ENCODE results near the gene ZNF597. TPM values are rescaled to one million over a fixed set of nuclear protein-coding genes. Genes with fewer than 3 reads are reported as not detected.

Gene ZNF597
- total and polyA plus RNA-seq, 7 donors = 0.69 to 2.5 (median 1.5) TPM

DNA sequence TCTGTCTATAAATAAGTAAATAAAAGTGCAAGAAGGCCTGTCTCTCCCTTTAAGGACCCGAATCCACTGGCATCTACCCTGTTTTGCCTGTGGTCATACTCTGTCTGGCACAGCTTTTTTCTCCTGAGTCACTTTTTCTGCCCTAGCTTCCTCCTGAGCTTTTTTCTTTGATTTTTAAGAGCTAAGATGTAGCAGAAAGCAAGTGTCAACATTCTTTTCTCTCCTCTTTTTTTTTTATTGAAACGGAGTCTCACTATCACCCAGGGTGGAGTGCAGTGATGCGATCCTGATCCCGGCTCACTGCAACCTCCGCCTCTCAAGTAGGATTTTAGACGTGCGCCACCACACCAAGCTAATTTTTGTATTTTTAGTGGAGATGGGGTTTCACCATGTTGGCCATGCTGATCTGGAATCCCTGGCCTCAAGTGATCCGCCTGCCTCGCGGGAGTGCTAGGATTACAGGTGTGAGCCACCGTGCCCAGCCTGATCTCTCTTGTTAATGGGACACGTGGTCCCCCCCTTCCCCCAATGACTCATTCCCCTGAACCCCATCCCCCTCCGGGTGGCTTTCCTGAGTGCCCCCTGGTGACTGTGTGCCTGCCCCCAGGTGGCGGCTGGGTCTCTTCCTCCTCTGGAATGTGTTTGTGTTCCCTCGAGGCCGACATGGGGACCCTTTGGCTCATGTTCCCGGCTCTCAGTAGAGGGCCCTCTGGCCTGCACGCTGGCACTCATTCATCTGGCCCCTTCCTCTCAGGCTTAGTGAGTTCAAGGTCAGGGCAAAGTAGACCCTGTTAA, 37.8 kb upstream of the ZNF597 start:
- DNase-seq = no peak
- TF ChIP-seq, protein P1, sequence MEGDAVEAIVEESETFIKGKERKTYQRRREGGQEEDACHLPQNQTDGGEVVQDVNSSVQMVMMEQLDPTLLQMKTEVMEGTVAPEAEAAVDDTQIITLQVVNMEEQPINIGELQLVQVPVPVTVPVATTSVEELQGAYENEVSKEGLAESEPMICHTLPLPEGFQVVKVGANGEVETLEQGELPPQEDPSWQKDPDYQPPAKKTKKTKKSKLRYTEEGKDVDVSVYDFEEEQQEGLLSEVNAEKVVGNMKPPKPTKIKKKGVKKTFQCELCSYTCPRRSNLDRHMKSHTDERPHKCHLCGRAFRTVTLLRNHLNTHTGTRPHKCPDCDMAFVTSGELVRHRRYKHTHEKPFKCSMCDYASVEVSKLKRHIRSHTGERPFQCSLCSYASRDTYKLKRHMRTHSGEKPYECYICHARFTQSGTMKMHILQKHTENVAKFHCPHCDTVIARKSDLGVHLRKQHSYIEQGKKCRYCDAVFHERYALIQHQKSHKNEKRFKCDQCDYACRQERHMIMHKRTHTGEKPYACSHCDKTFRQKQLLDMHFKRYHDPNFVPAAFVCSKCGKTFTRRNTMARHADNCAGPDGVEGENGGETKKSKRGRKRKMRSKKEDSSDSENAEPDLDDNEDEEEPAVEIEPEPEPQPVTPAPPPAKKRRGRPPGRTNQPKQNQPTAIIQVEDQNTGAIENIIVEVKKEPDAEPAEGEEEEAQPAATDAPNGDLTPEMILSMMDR (IDR thresholded peaks at IDR 0.05) = no peak
- TF ChIP-seq POLR2A (IDR thresholded peaks at IDR 0.05) = no peak
- no peak for TF ChIP-seq POLR2AphosphoS5 (IDR thresholded peaks at IDR 0.05)
- peaks cover 41 to 74% (median 58%) of the 10 kb centered on the region in 4 donors for H3K36me3 ChIP-seq
- intact Hi-C loops (cut with DNase I) = no loop called here
- no peak overlapping the region for H3K4me3 ChIP-seq
- 80 to 81% methylated on average over 18 of the region's 18 CpGs for WGBS, 2 donors
- H3K9me3 ChIP-seq = no peaks in the 10 kb centered on the region
- no peaks in the 10 kb centered on the region for H3K27me3 ChIP-seq
- H3K4me1 ChIP-seq = no peaks in the 10 kb centered on the region
- no peak overlapping the region for H3K27ac ChIP-seq

DNA sequence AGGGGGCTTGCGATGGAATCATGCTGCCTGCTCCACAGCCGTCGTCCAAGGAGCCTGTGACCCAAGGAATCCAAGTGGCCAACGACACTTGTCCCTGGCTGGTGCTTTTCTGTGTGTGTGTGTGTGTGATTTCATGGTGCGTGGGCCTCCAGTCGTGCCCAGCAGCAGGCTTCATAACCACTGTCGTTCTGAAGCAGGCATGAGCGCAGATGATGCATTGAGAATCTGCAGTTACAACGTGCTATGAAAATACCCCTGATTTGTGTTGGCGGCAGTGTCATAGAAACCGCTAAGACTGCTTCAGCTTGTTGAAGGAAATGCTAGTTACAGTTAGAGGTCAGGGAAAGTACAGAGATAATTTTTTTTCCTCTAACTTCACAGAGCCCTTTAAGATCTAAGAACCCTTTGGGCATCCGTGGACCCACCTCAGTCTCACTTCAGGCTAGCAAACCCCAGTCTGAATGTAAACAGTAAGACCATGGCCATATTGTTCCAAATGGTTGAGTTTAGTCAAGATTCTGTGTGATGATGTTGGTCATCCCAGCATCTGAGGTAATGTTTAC, 36.4 kb upstream of the ZNF597 start:
- DNase-seq = no peak
- Histone ChIP-seq H3K4me3 (no peak overlapping the region), H3K4me1 (no peaks in the 10 kb centered on the region), H3K27ac (no peak overlapping the region), H3K9me3 (no peaks in the 10 kb centered on the region), H3K36me3 (peaks cover 28 to 64% (median 45%) of the 10 kb centered on the region in 4 donors), H3K27me3 (no peaks in the 10 kb centered on the region)
- TF ChIP-seq, protein P1 (IDR thresholded peaks at IDR 0.05) = no peak
- TF ChIP-seq POLR2A (IDR thresholded peaks at IDR 0.05) (no peak), POLR2AphosphoS5 (IDR thresholded peaks at IDR 0.05) (no peak), EP300 (IDR thresholded peaks at IDR 0.05) (no peak)
- 84 to 92% methylated on average over 12 of the region's 12 CpGs for WGBS, 2 donors
- intact Hi-C loops (cut with DNase I) = no loop called here

DNA sequence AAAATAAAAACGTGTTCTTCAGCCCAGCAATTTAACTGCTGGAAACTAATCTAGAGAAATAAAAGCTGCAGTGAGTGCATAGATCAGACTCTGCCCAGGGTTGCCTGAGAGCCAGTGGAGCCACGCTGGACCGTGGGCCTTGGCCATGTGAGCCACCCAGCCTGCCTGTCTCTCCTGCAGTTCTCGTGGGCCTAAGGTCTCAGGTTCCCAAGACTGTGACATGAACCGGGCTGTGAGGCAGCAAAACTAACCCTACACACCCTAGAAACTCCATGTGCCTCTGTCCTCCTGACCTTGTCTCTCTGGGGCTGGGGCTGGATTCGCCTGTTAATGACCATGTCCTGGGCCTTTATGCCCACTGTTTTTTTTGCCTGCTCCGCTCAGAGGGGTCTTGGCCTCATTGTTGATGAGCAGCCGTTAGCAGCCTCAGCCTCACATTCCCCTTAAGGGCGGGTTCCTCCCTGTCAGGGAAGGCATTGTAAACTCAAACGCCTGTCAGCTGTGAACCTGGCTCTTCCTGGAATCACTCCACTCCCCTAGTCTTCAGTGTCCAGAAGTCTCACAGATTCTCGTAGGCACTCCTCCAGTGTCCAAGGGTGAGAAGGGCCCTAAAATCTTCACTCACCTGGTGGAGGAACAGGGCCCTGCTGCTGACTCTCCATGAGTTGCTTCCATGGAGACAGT, 35.1 kb upstream of the ZNF597 start:
- WGBS, 2 donors = 39 to 68% methylated on average over 11 of the region's 11 CpGs
- H3K9me3 ChIP-seq = no peaks in the 10 kb centered on the region
- TF ChIP-seq POLR2A (IDR thresholded peaks at IDR 0.05) (no peak), EP300 (IDR thresholded peaks at IDR 0.05) (no peak), POLR2AphosphoS5 (IDR thresholded peaks at IDR 0.05) (no peak)
- TF ChIP-seq, protein P1 (IDR thresholded peaks at IDR 0.05) = no peak
- H3K4me1 ChIP-seq = peaks cover 0 to 7% (median 3%) of the 10 kb centered on the region in 4 donors
- no peak overlapping the region for H3K27ac ChIP-seq
- H3K4me3 ChIP-seq = no peak overlapping the region
- no peaks in the 10 kb centered on the region for H3K27me3 ChIP-seq
- H3K36me3 ChIP-seq = peaks cover 18 to 51% (median 31%) of the 10 kb centered on the region in 4 donors
- DNase-seq = no peak
- intact Hi-C loops (cut with DNase I) = no loop called here

DNA sequence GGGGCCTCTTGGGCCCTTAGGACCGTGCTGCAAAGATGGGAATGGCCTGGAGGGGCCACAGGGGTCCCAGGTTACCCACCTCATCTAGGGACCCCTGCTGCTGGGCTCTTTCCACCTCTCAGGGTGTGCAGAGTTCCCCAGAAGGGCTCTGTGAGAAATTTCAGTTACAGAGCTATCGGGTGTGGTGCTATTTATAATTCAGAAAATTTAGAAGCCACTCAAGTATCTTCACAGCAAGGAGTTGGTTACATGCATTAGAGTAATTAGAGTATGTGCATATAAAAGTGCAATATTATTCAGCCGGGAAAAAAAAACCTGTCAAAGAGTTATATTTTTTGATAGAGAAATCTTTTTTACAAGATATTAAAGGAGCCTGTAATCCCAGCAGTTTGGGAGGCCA, 33.1 kb upstream of the ZNF597 start:
- Histone ChIP-seq H3K27ac (no peak overlapping the region), H3K4me1 (peaks cover 0 to 7% (median 3%) of the 10 kb centered on the region in 4 donors), H3K9me3 (no peaks in the 10 kb centered on the region), H3K36me3 (peaks cover 2 to 35% (median 15%) of the 10 kb centered on the region in 4 donors), H3K27me3 (no peaks in the 10 kb centered on the region), H3K4me3 (no peak overlapping the region)
- DNase-seq = no peak
- WGBS, 2 donors = 87 to 92% methylated on average over 3 of the region's 3 CpGs
- intact Hi-C loops (cut with DNase I) = no loop called here
- TF ChIP-seq POLR2A (IDR thresholded peaks at IDR 0.05) (no peak), POLR2AphosphoS5 (IDR thresholded peaks at IDR 0.05) (no peak), EP300 (IDR thresholded peaks at IDR 0.05) (no peak)
- TF ChIP-seq, protein P1 (IDR thresholded peaks at IDR 0.05) = no peak

All from sigmoid colon (tissue), 7 donors.